Prostate gland (tissue), 2 donors: ENCODE measurements around the gene MAP4K3.

Experiments
- CTCF ChIP-seq, 4 experiments: fragments of 200-600 bp in 2 of 4; fragments of 450-650 bp in 2 of 4; sonication (generic) in 2 of 4; IDR thresholded peaks; 1 replicate in 3 of 4; 2 replicates in 1 of 4; pipeline ENCODE4 v1.5.1; 2016 to 2019; ENCODE audit warnings: antibody characterized with exemption in 4 of 4, mild to moderate bottlenecking in 2 of 4, moderate library complexity in 2 of 4
- POLR2A ChIP-seq: fragments of 450-650 bp; IDR thresholded peaks from one replicate; pipeline ENCODE4 v1.6.1; 2016; ENCODE audit warnings: antibody characterized with exemption, mild to moderate bottlenecking

- TF ChIP-seq CTCF (IDR thresholded peaks at IDR 0.05) (no peak), POLR2A (no peak)
Observed at GRCh38 chr2:39361511-39361910, 75.6 kb downstream of the MAP4K3 start.
